Measurements from ENCODE around the gene STOM. TPM values are rescaled to one million over a fixed set of nuclear protein-coding genes. Genes with fewer than 3 reads are reported as not detected.

Gene STOM
- total RNA-seq, 1 experiment from 2014 or later, result 22.4 TPM

DNA sequence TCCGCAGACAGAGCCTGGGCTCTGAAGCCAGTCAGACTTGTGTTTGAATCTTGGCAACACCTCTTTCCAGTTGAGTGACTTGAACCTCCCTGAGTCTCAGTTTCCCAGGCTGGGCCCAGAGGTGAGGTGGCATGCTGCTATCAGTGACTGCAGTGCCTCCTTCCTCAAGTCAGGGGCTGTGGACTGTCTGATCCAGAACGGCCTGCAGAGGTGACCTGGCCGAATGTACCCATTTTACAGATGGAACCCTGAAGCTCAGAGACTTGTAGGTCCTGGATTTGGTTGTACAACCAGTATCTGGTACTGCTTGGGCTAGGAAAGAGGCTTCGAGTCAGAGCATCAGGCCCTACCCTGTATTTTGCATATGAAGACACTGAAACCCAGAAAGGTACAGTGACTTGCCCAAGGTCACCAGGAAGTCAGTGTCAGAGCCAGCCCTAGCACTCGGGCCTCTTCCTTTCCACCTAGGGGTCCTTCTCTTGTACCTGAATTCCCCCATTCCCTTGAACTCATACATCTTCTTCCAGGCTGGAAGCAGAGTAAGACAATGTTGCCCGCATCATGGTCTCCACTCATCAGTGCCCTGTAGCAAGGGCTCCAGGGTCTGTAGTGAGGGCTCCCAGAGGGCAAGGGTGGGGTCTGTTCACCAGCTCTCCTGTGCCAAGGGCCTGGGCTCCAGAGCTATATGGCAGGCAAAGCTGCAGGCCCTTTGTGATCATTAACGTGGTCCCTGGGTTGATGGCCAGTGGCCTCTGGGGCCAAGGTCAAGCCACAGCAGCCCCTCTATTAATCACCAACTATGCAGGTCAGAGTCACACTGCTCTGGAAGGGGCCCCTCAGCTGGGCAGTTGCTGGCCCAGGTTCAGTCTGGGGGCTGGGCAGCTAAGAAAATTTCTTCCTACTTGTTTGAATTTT is 73.6 kb downstream of the STOM start:
- no peaks in the 10 kb centered on the region for H3K9me2 ChIP-seq (ENCODE audit: insufficient read depth)
- no peak overlapping the region for H3K9ac ChIP-seq (ENCODE audit: low read length)
- H3K27ac ChIP-seq (ENCODE audit: low read depth, low read length), result no peak overlapping the region
- no peaks in the 10 kb centered on the region for H3K27me3 ChIP-seq (ENCODE audit: insufficient read depth, low read length)
- no peaks in the 10 kb centered on the region for H3K79me2 ChIP-seq (ENCODE audit: insufficient read depth, low read length)
- intact Hi-C loops (cut with micrococcal nuclease), result no loop called here
- no peak for DNase-seq (ENCODE audit: low read depth, low spot score)
- no peak for ATAC-seq
- no peaks in the 10 kb centered on the region for H4K20me1 ChIP-seq (ENCODE audit: insufficient read depth)
- no peak overlapping the region for H3K4me3 ChIP-seq (replicated peaks in 1 of 2; ENCODE audit: low read depth in 1 of 2, low read length in 2 of 2)
- no peaks in the 10 kb centered on the region for H3K36me3 ChIP-seq (ENCODE audit: control insufficient read depth in 1 of 2, insufficient read depth in 2 of 2, low read length in 2 of 2)
- peaks cover 16 to 25% of the 10 kb centered on the region in 2 experiments; a peak in 3 of 4 replicates for H3K4me1 ChIP-seq (ENCODE audit: control insufficient read depth in 1 of 2, insufficient read depth in 2 of 2, low read length in 2 of 2)
- ChIA-PET CTCF (interaction anchor here (0.6 to 1.3 kb wide), 2 partner anchors 9 to 18 kb away, joined by 3 to 4 read pairs; no protein-coding TSS in a partner anchor), RAD21 (ENCODE audit: low non-redundant PET in 1 of 2, low total read pairs in 2 of 2, uncharacterized antibody in 2 of 2, unreplicated experiment in 2 of 2) (no interaction called here), POLR2A (interaction anchor here (0.9 kb wide), 1 partner anchor 9 kb away, joined by 3 read pairs; no protein-coding TSS in a partner anchor)
- H3K9me3 ChIP-seq (ENCODE audit: control insufficient read depth in 1 of 2, insufficient read depth in 1 of 2, low read depth in 1 of 2, low read length in 2 of 2), result no peaks in the 10 kb centered on the region
- no TSS peak for BruUV-seq (replicated peaks)
- no peak overlapping the region for H2AFZ ChIP-seq (ENCODE audit: low read depth, low read length, poor library complexity, severe bottlenecking)
- H3K4me2 ChIP-seq (ENCODE audit: low read length), result no peak overlapping the region
- TF ChIP-seq FOSL1 (IDR thresholded peaks at IDR 0.05; ENCODE audit: low read depth) (no peak), YY1 (IDR thresholded peaks at IDR 0.05; ENCODE audit: extremely low read depth, insufficient replicate concordance, low read depth, low read length) (no peak), SP1 (IDR thresholded peaks at IDR 0.05; ENCODE audit: low read depth) (no peak), TCF7L2 (IDR thresholded peaks at IDR 0.05; ENCODE audit: borderline replicate concordance, extremely low read depth, insufficient read depth, insufficient read length) (no peak), ELF1 (IDR thresholded peaks at IDR 0.05; ENCODE audit: borderline replicate concordance, low read depth) (no peak), JUND (IDR thresholded peaks at IDR 0.05) (no peak), SRF (IDR thresholded peaks at IDR 0.05; ENCODE audit: low read depth) (no peak), EZH2 (IDR thresholded peaks at IDR 0.05) (no peak), ZFX (IDR thresholded peaks at IDR 0.05) (no peak), RAD21 (IDR thresholded peaks at IDR 0.05; ENCODE audit: low read depth) (no peak)
- TF ChIP-seq, protein P1, sequence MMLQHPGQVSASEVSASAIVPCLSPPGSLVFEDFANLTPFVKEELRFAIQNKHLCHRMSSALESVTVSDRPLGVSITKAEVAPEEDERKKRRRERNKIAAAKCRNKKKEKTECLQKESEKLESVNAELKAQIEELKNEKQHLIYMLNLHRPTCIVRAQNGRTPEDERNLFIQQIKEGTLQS (IDR thresholded peaks at IDR 0.05), result no peak
- TF ChIP-seq, protein P2, sequence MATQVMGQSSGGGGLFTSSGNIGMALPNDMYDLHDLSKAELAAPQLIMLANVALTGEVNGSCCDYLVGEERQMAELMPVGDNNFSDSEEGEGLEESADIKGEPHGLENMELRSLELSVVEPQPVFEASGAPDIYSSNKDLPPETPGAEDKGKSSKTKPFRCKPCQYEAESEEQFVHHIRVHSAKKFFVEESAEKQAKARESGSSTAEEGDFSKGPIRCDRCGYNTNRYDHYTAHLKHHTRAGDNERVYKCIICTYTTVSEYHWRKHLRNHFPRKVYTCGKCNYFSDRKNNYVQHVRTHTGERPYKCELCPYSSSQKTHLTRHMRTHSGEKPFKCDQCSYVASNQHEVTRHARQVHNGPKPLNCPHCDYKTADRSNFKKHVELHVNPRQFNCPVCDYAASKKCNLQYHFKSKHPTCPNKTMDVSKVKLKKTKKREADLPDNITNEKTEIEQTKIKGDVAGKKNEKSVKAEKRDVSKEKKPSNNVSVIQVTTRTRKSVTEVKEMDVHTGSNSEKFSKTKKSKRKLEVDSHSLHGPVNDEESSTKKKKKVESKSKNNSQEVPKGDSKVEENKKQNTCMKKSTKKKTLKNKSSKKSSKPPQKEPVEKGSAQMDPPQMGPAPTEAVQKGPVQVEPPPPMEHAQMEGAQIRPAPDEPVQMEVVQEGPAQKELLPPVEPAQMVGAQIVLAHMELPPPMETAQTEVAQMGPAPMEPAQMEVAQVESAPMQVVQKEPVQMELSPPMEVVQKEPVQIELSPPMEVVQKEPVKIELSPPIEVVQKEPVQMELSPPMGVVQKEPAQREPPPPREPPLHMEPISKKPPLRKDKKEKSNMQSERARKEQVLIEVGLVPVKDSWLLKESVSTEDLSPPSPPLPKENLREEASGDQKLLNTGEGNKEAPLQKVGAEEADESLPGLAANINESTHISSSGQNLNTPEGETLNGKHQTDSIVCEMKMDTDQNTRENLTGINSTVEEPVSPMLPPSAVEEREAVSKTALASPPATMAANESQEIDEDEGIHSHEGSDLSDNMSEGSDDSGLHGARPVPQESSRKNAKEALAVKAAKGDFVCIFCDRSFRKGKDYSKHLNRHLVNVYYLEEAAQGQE (IDR thresholded peaks at IDR 0.05; ENCODE audit: low read depth), result no peak

Data from HCT116 (cell line).